GM23338 (cell line): ENCODE data around the gene SLC34A3. TPM values are rescaled to one million over a fixed set of nuclear protein-coding genes. Genes with fewer than 3 reads are reported as not detected.

Experiments
- ATAC-seq: fragments of 200-7000 bp; cut with Tn5 transposase; 3 replicates; pipeline ENCODE4 v1.9.1; 2020
- DNase-seq: peaks from one replicate; pipeline ENCODE4 v3.0.0-alpha.2; 2015; ENCODE audit warnings: low spot score
- H2AFZ ChIP-seq: fragments of 200-600 bp; sonication (generic); 2 replicates; pipeline ENCODE4 v1.8.0; 2016; ENCODE audit warnings: antibody characterized with exemption, mild to moderate bottlenecking, moderate library complexity
- H3F3A ChIP-seq: fragments of 200-600 bp; sonication (generic); replicated peaks from 2 replicates; pipeline ENCODE4 v1.8.0; 2017; ENCODE audit warnings: antibody characterized with exemption, mixed run types, low read depth
- H3K27ac ChIP-seq: fragments of 200-600 bp; sonication (generic); 2 replicates; pipeline ENCODE4 v1.6.1; 2016; ENCODE audit warnings: low read depth
- H3K27me3 ChIP-seq: fragments of 200-600 bp; sonication (generic); 2 replicates; pipeline ENCODE4 v1.8.0; 2016; ENCODE audit warnings: mild to moderate bottlenecking, mixed run types, moderate library complexity; ENCODE audit not compliant: insufficient read depth
- H3K36me3 ChIP-seq: fragments of 200-600 bp; sonication (generic); 2 replicates; pipeline ENCODE4 v1.8.0; 2016; ENCODE audit warnings: mild to moderate bottlenecking; ENCODE audit not compliant: insufficient read depth
- H3K4me1 ChIP-seq: fragments of 200-600 bp; sonication (generic); 2 replicates; pipeline ENCODE4 v1.8.0; 2016; ENCODE audit warnings: mild to moderate bottlenecking, moderate library complexity; ENCODE audit not compliant: insufficient read depth
- H3K4me2 ChIP-seq: fragments of 200-600 bp; sonication (generic); 2 replicates; pipeline ENCODE4 v1.7.1; 2017; ENCODE audit warnings: mixed run types
- H3K4me3 ChIP-seq: fragments of 200-600 bp; sonication (generic); 2 replicates; pipeline ENCODE4 v1.6.1; 2016; ENCODE audit warnings: mixed run types
- H3K79me2 ChIP-seq: fragments of 200-600 bp; sonication (generic); replicated peaks from 2 replicates; pipeline ENCODE4 v1.8.0; 2017; ENCODE audit warnings: mild to moderate bottlenecking; ENCODE audit not compliant: insufficient read depth
- H3K9me2 ChIP-seq: fragments of 200-600 bp; sonication (generic); 2 replicates; pipeline ENCODE4 v1.8.0; 2017; ENCODE audit not compliant: insufficient read depth
- H4K20me1 ChIP-seq: fragments of 200-600 bp; sonication (generic); replicated peaks from 2 replicates; pipeline ENCODE4 v1.8.0; 2017; ENCODE audit warnings: mild to moderate bottlenecking; ENCODE audit not compliant: insufficient read depth
- H3K27ac Mint-ChIP-seq: 2 replicates; pipeline ENCODE4 v1.8.0; 2020; ENCODE audit warnings: inconsistent platforms, mild to moderate bottlenecking, moderate library complexity, mixed read lengths
- H3K27me3 Mint-ChIP-seq: 3 replicates; pipeline ENCODE4 v1.8.0; 2022; ENCODE audit warnings: low read depth, mild to moderate bottlenecking, moderate library complexity, mixed read lengths, inconsistent platforms; ENCODE audit not compliant: insufficient read depth, poor library complexity
- H3K36me3 Mint-ChIP-seq: 3 replicates; pipeline ENCODE4 v1.8.0; 2021; ENCODE audit warnings: low read depth, mild to moderate bottlenecking, inconsistent platforms, moderate library complexity, mixed read lengths
- H3K4me1 Mint-ChIP-seq: 3 replicates; pipeline ENCODE4 v1.8.0; 2020; ENCODE audit warnings: mild to moderate bottlenecking, inconsistent platforms, mixed read lengths
- H3K4me3 Mint-ChIP-seq: 3 replicates; pipeline ENCODE4 v1.8.0; 2021; ENCODE audit warnings: moderate library complexity, mild to moderate bottlenecking, inconsistent platforms, mixed read lengths
- H3K9me3 Mint-ChIP-seq: 3 replicates; pipeline ENCODE4 v1.8.0; 2020; ENCODE audit warnings: moderate library complexity, mild to moderate bottlenecking, inconsistent platforms, mixed read lengths
- CREB1 ChIP-seq: fragments of 250-450 bp; sonication (Bioruptor Pico); IDR thresholded peaks from 2 replicates; pipeline ENCODE4 v1.5.0; 2020; ENCODE audit warnings: low read depth, mild to moderate bottlenecking, moderate library complexity
- CTCF ChIP-seq, 2 experiments: fragments of 200-600 bp in 1 of 2; sonication (generic) in 1 of 2; conservative IDR thresholded peaks; 2 replicates each; pipeline versions ENCODE4 v1.5.1 to v1.6.1; 2016 to 2017; ENCODE audit warnings: antibody characterized with exemption in 2 of 2, low read depth in 2 of 2, mild to moderate bottlenecking in 2 of 2, moderate library complexity in 1 of 2
- ETS1 ChIP-seq: IDR thresholded peaks from 2 replicates; pipeline ENCODE4 v1.6.1; 2016; ENCODE audit warnings: antibody characterized with exemption
- EZH2 ChIP-seq: fragments of 200-600 bp; sonication (generic); IDR thresholded peaks from one replicate; pipeline ENCODE4 v1.8.0; 2017; ENCODE audit warnings: antibody characterized with exemption, mild to moderate bottlenecking, low read depth; ENCODE audit not compliant: unreplicated experiment
- EZH2phosphoT487 ChIP-seq: fragments of 200-600 bp; sonication (generic); IDR thresholded peaks from one replicate; pipeline ENCODE4 v1.8.1; 2018; ENCODE audit warnings: antibody characterized with exemption; ENCODE audit not compliant: unreplicated experiment
- JUNB ChIP-seq: IDR thresholded peaks from one replicate; pipeline ENCODE4 v1.6.1; 2016; ENCODE audit warnings: antibody characterized with exemption; ENCODE audit not compliant: unreplicated experiment
- NANOG ChIP-seq: IDR thresholded peaks from 2 replicates; pipeline ENCODE4 v1.6.1; 2016; ENCODE audit warnings: antibody characterized with exemption, borderline replicate concordance
- POLR2AphosphoS5 ChIP-seq: IDR thresholded peaks from 2 replicates; pipeline ENCODE4 v1.6.1; 2016; ENCODE audit warnings: antibody characterized with exemption, low read depth
- REST ChIP-seq: IDR thresholded peaks from one replicate; pipeline ENCODE4 v1.6.1; 2018; ENCODE audit warnings: antibody characterized with exemption; ENCODE audit not compliant: unreplicated experiment
- STAT1 ChIP-seq: IDR thresholded peaks from one replicate; pipeline ENCODE4 v1.6.1; 2016; ENCODE audit warnings: antibody characterized with exemption; ENCODE audit not compliant: unreplicated experiment
- ZNF114 ChIP-seq: fragments of 250-450 bp; sonication (Bioruptor Pico); IDR thresholded peaks from 2 replicates; pipeline ENCODE4 v1.5.0; 2020; ENCODE audit warnings: mild to moderate bottlenecking, moderate library complexity
- ZNF331 ChIP-seq: fragments of 250-450 bp; sonication (Bioruptor Pico); IDR thresholded peaks from 2 replicates; pipeline ENCODE4 v1.5.0; 2020; ENCODE audit warnings: low read depth, mild to moderate bottlenecking, moderate library complexity
- polyA plus RNA-seq: library from polyadenylated mRNA; unstranded; fragments of >200 nt; fragmentation: Nextera tagmentation; extraction: Ambion mirVana; gene quantifications from 2 replicates; pipeline ENCODE4 v1.2.1, GENCODE V29; 2016
- total RNA-seq: library from RNA; depleted of rRNA; stranded (reverse); fragments of >200 nt; shearing (Covaris generic); gene quantifications from 2 replicates; pipeline ENCODE4 v1.2.3, GENCODE V29; 2014

The SLC34A3 gene
- total and polyA plus RNA-seq, 2 experiments from 2014 or later = not detected

GRCh38 chr9:137215196-137215986 is 15.3 kb upstream of the SLC34A3 start (continued):
- TF ChIP-seq ETS1 (no peak), STAT1 (no peak), REST (no peak), POLR2AphosphoS5 (no peak), NANOG (no peak), ZNF331 (no peak), EZH2phosphoT487 (no peak)

GRCh38 chr9:137216188-137216965 is 14.3 kb upstream of the SLC34A3 start:
- Histone ChIP-seq H3F3A (0 out of 2 replicates have a peak, but pooled peaks cover 3% of the 10 kb centered on the region), H3K4me2 (no peak overlapping the region), H2AFZ (no peak overlapping the region), H3K36me3 (no peaks in the 10 kb centered on the region), H3K9me2 (no peaks in the 10 kb centered on the region), H3K79me2 (no peaks in the 10 kb centered on the region), H3K4me1 (0 out of 2 replicates have a peak, but pooled peaks cover 3% of the 10 kb centered on the region), H3K27me3 (no peaks in the 10 kb centered on the region), H4K20me1 (no peaks in the 10 kb centered on the region; the same call in 1 of the 2 replicates), H3K27ac (no peak overlapping the region), H3K4me3 (no peak overlapping the region)
- H3K9me3 Mint-ChIP-seq = no peaks in the 10 kb centered on the region
- no peak overlapping the region for H3K27ac Mint-ChIP-seq
- no peak for DNase-seq
- peaks cover 7% of the 10 kb centered on the region; the same call in 2 of the 3 replicates for H3K4me1 Mint-ChIP-seq
- no peak overlapping the region for H3K4me3 Mint-ChIP-seq
- H3K27me3 Mint-ChIP-seq = no peaks in the 10 kb centered on the region
- no peak for ATAC-seq
- no peaks in the 10 kb centered on the region; the same call in 1 of the 3 replicates for H3K36me3 Mint-ChIP-seq
- TF ChIP-seq NANOG (no peak), CREB1 (CRISPR knock-in tag) (no peak), EZH2 (no peak), ZNF331 (no peak), STAT1 (no peak), ETS1 (no peak), REST (no peak), JUNB (no peak), ZNF114 (CRISPR knock-in tag) (no peak), EZH2phosphoT487 (no peak), CTCF (conservative IDR thresholded peaks at IDR 0.05; ENCODE audit: low read depth in 2 of 2) (no peak)
